Stimulated activated CD4-positive, alpha-beta T cell treated with anti-CD3 and anti-CD28 coated beads, Interleukin-2, amount 100 ng/mL, for 4 hours (primary cell): ENCODE measurements around the gene MOV10L1.
"Not testable (repeated sequence)": the region's sequence is repeated elsewhere in the genome, so short reads cannot be mapped to it uniquely, and the experiment has no call there.

Experiments
- DNase-seq: peaks from one replicate; pipeline ENCODE4 v3.0.0-alpha.2; 2020; ENCODE audit warnings: low read depth

The MOV10L1 gene

DNA sequence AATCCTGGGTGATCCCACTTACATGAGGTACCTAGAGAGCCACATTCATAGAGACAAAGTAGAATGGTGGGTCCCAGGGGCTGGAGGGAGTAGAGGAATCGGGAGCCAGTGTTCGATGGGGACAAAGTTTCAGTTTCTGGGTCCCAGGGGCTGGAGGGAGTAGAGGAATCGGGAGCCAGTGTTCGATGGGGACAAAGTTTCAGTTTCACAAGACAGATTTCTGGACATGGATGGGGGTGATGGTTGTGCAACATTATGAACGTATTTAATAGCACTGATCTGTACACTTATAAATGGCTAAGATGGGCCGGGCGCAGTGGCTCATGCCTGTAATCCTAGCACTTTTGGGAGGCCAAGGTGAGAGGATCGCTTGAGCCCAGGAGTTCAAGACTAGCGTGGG, 115.2 kb downstream of the MOV10L1 start:
- not testable (repeated sequence) for DNase-seq

- DNase-seq, result no peak
Measured at GRCh38 chr22:50205781-50206569, 116.2 kb downstream of the MOV10L1 start.

DNA sequence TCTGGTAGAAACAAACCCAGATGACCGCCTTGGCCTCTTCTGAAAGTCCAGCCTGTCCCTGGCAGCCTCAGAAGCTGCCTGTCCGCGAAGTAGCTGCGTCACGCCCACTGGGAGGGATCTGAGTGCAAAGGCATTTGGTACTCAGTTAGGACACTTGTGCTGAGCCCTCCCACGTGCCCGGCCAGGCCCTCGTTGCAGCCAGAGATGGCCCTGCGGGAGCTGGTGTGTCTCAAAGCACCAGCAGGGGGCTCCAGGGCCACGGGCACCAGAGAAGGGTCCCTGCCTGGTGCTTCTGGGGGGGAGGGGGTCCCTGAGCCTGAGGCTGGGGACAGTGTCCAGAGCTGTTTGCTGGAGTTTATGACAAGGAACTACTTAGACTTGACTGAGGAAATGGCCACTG, 116.8 kb downstream of the MOV10L1 start:
- no peak for DNase-seq

DNA sequence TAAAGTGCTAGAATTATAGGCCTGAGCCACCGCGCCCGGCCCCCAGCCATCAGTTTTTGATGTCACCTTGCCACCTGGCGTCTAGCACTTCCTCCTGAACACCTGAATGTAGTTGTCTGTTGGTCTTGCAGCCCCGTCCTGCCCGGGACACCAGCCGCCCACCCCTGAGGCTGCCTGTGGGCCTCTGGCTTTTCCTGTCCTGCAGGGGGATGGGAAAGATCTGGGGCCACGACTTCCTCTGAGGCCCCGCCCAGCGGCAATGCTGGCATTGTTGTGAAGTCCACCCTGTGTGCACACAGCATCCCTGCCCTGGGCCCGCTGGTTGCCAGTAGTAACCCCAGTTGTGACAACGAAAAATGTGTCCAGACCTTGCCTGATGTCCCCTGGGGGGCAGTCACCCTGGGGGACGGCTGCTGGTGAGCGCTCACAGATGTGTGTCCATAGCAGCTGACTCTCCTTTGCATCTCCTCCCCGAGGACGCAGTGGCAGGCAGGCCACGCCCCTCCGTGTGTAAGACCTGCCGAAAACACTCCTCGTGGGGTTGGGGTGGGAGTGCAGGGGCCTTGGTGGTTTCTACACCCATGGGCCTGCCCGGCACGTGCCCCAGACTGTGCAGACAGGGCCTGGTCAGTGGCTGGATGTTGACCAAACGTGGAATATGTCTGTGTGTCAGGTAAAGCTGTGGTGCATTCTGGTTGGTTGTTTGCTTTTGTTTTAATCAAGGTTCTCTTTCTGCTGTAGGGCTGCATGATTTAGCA, 117.8 kb downstream of the MOV10L1 start:
- DNase-seq, result no peak

DNA sequence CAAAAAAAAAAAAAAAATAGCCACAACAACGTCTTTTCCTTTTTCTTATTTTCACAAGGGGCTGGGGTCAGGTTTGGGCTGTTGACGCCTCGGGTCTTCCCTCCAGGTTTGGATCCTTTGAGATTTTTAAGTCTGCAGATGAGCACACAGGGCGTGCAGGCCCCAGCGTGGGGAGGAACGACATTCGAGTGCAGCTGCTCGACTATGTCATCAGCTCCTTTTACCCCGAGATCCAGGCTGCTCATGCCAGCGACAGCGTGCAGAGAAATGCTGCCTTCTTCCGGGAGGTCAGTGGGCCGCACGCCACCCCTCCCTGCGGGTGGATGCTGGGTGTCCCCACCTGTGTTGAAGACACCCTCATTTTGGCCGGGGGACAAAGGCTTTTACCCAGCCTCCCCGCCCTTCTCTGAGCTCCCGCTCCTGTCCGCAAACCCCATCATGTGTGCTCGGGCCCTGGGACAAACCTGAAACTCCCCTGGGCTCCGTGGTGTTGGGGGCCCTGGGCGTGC, 118.7 kb downstream of the MOV10L1 start:
- DNase-seq, result no peak

DNA sequence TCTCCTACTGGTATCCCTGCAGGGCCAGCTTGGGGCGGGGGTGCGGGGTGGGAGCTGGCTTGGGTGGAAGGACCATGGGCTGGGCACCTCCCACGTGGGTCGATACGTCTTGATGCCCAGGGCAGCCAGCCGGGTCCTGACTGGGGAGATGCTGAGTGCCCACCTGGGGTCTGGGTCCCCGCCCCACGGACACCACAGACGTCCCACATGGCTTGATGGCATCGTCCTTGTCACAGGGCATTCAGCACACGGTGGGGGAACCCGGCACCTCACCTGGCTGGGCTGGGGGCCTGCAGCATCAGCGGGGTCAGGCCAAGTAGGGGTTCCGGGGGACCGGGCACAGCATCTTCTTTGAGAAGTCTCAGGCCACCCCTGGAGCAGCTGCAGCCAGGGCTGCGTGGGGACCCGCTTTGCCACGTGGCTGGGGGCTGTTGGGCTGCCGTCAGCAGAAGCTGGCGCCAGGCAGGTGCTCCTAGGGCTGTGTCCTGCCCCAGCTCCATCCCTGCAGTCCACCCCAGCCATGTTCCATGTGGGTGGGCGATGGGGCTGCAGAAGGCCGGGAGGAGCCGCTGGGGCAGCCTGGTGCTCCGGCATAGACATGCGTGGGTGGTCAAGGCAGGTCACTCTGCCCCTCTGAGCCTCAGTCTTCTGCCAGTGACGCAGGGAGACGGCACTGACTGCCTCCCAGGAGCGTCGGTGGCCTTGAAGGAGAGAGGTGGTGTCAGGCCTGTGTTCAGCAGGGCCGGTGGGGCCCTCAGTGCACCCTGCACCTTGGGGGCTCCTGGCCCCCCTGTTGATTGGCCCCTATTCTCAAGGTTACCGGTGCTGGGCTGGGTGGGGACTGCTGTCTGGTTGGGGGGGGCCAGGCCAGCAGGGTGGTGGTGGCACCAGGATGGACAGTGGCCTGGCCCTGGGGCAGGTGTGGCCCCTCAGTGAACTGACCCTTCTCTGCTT, 119.4 kb downstream of the MOV10L1 start:
- no peak for DNase-seq

GRCh38 chr22:50209893-50210292, 120.1 kb downstream of the MOV10L1 start:
- DNase-seq, result peak; percentile 49

DNA sequence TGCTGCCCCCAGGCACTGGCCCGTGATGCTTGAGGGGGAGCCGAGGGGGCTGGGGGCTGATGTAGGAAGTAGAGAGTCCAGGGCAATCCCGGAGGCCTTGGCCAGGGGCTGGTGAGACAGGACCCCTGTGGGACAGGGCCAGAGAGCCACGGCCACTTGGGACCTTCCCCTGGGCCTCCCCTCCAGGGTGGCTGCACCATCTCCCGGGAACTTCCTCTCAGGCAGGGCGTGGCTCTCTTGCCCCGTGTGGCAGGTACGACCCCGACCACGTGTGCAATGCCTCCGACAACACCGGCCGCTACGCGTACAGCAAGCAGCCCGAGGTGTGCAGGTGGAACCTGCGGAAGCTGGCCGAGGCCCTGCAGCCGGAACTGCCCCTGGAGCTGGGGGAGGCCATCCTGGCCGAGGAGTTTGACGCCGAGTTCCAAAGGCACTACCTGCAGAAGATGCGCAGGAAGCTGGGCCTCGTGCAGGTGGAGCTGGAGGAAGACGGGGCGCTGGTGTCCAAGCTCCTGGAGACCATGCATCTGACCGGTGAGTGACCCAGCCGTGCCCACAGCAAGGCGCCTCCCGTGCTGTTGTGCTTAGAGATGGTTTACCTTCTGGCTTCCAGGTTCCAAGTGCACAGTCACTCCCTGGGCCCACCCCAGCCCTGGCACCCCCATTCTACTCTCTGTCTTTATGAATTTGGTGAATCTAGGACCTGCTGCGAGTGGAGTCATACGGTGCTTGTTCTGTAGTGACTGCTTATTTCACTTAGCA, 120.8 kb downstream of the MOV10L1 start:
- DNase-seq, result no peak

DNA sequence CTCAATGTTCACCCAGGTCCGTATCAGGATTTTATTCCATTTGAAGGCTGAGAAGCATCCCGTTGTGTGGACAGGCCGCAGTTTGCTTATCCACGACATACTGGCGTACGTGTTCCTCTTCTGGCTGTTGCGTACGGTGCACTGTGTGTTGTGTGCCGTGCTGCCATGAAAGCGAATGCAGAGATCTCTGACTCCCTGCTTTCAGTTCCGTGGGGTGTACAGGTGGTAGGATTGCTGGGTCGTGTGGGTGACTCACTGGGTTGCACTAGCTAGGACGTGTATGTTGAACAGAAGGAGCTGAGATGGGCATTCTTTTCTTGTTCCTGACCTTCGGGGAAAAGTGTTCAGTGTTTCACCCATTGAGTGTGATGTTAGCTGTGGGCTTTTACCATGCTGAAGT, 121.3 kb downstream of the MOV10L1 start:
- DNase-seq, result no peak
